T-helper 17 cell (primary cell): ENCODE measurements around the gene MYADM. TPM values are rescaled to one million over a fixed set of nuclear protein-coding genes. Genes with fewer than 3 reads are reported as not detected.

Experiments
- ATAC-seq: fragments of 150-1000 bp; cut with Tn5 transposase; 2 replicates; pipeline ENCODE4 v1.10.0; 2021; ENCODE audit warnings: mild to moderate bottlenecking, moderate library complexity
- DNase-seq, 3 donors: peaks; one replicate each; pipeline versions ENCODE4 v3.0.0 to v3.0.0-alpha.2; 2020 to 2021
- H3K9me3 ChIP-seq: one replicate; pipeline ENCODE4 v1.7.0; 2013; ENCODE audit warnings: low read length, mild to moderate bottlenecking; ENCODE audit not compliant: control insufficient read depth, poor library complexity, severe bottlenecking
- H3K27ac Mint-ChIP-seq: one replicate; pipeline ENCODE4 v1.8.0; 2022; ENCODE audit warnings: mild to moderate bottlenecking, moderate library complexity, mixed read lengths
- H3K27me3 Mint-ChIP-seq: one replicate; pipeline ENCODE4 v1.8.0; 2022; ENCODE audit warnings: mixed read lengths
- H3K36me3 Mint-ChIP-seq: one replicate; pipeline ENCODE4 v1.8.0; 2022; ENCODE audit warnings: low read depth, mixed read lengths
- H3K4me1 Mint-ChIP-seq: one replicate; pipeline ENCODE4 v1.8.0; 2022; ENCODE audit warnings: mild to moderate bottlenecking, mixed read lengths
- H3K4me3 Mint-ChIP-seq: one replicate; pipeline ENCODE4 v1.8.0; 2022; ENCODE audit warnings: mild to moderate bottlenecking, moderate library complexity, mixed read lengths
- total RNA-seq, 4 donors: library from RNA in 2 of 4; stranded (reverse) in 2 of 4; gene quantifications; one replicate each; pipeline ENCODE4 v1.2.3 and lab custom pipeline; 2022 to 2026

Gene MYADM
- total RNA-seq, 2 donors from 2014 or later = 392 to 670 TPM

- H3K9me3 ChIP-seq = no peaks in the 10 kb centered on the region
- ATAC-seq (no peak), DNase-seq (no peak)
- H3K27me3 Mint-ChIP-seq = peaks cover 41% of the 10 kb centered on the region
- H3K4me3 Mint-ChIP-seq = peak overlapping the region; percentile 57
- peaks cover 5% of the 10 kb centered on the region for H3K36me3 Mint-ChIP-seq
- peaks cover 16% of the 10 kb centered on the region for H3K4me1 Mint-ChIP-seq
- H3K27ac Mint-ChIP-seq = peak overlapping the region; percentile 49
Measured at GRCh38 chr19:53883741-53884140, 16.1 kb downstream of the MYADM start.

GRCh38 chr19:53884256-53884655 lies 16.6 kb downstream of the MYADM start:
- Mint-ChIP-seq H3K4me3 (no peak overlapping the region), H3K36me3 (peaks cover 5% of the 10 kb centered on the region), H3K4me1 (peaks cover 12% of the 10 kb centered on the region), H3K27ac (peak overlapping the region; percentile 49), H3K27me3 (peaks cover 37% of the 10 kb centered on the region)
- ATAC-seq (no peak), DNase-seq (no peak)
- no peaks in the 10 kb centered on the region for H3K9me3 ChIP-seq

- H3K9me3 ChIP-seq = no peaks in the 10 kb centered on the region
- H3K36me3 Mint-ChIP-seq = peaks cover 5% of the 10 kb centered on the region
- H3K27ac Mint-ChIP-seq = no peak overlapping the region
- no peak overlapping the region for H3K4me3 Mint-ChIP-seq
- no peak for DNase-seq
- ATAC-seq = no peak
- H3K4me1 Mint-ChIP-seq = peaks cover 12% of the 10 kb centered on the region
- peaks cover 37% of the 10 kb centered on the region for H3K27me3 Mint-ChIP-seq
Measured at GRCh38 chr19:53885036-53885435, 17.4 kb downstream of the MYADM start.

DNA sequence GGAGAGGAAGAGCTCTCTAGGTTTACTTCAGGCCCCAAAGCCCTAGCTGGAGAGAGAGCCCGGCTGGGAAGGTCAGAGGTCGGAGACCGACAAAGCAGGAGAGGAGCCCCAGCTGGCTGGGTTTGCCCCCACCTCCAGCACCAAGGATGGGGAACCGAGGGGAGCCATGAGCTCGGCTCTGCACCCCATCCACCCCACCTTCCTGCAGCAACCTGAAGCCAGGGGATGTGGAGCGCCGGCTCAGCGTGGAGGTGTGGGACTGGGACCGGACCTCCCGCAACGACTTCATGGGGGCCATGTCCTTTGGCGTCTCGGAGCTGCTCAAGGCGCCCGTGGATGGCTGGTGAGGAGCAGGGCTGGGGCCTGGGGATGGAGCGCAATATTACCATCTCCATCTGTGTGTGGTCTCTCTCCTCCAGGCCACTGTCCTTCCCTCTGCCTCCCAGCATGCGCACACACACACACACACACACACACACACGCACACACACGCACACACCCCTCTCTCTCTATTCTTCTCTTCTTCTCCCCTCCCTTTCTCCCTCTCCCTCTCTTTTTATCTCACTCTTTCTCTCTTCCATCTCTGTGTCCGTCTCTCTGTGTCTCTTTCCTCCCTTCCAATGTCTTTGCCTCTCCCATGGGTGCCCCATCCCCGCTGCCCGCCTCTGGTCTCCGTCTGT lies 24.8 kb downstream of the MYADM start:
- Mint-ChIP-seq H3K27ac (no peak overlapping the region), H3K4me1 (peaks cover 7% of the 10 kb centered on the region), H3K4me3 (no peak overlapping the region), H3K27me3 (peaks cover 48% of the 10 kb centered on the region), H3K36me3 (peaks cover 8% of the 10 kb centered on the region)
- ATAC-seq = no peak
- DNase-seq = no peak
- no peaks in the 10 kb centered on the region for H3K9me3 ChIP-seq

DNA sequence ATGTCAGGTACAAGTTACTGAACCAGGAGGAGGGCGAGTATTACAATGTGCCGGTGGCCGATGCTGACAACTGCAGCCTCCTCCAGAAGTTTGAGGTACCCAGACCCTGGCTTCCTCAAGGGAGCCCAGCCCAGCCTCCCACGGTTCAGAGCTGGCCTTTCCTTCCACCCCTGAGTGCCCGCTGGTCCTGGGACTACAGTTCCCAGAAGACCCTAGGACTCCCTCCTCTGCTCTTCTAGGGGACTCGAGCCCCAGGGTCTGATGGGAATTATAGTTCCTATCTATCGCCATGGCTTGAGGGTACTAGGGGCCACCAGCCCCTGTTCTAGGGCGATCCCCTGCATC lies 25.3 kb downstream of the MYADM start:
- no peaks in the 10 kb centered on the region for H3K9me3 ChIP-seq
- ATAC-seq = no peak
- Mint-ChIP-seq H3K4me3 (no peak overlapping the region), H3K27ac (no peak overlapping the region), H3K36me3 (peaks cover 8% of the 10 kb centered on the region), H3K4me1 (peaks cover 7% of the 10 kb centered on the region), H3K27me3 (peaks cover 53% of the 10 kb centered on the region)
- no peak for DNase-seq

DNA sequence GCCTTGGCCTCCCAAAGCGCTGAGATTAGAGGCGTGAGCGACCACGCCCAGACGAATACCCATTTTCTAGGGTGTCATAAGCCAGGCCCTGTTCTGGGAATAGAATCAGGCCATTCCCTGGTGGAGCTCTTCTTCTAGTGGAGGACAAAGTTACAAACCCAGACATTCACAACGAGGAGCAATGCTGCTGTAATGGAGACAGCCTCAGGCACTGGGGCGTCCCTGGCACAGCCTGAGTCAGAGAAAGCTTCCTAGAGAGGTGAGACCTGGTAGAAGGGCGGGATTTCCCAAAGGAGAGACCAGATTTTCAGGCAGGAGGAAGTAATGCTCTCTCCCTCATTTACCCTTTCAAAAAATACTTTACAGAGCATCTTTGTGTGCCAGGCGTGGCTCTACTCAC lies 27.0 kb downstream of the MYADM start:
- Mint-ChIP-seq H3K36me3 (peaks cover 13% of the 10 kb centered on the region), H3K27ac (no peak overlapping the region), H3K4me3 (no peak overlapping the region), H3K4me1 (peaks cover 15% of the 10 kb centered on the region), H3K27me3 (peaks cover 68% of the 10 kb centered on the region)
- ATAC-seq (no peak), DNase-seq (no peak)
- no peaks in the 10 kb centered on the region for H3K9me3 ChIP-seq

DNA sequence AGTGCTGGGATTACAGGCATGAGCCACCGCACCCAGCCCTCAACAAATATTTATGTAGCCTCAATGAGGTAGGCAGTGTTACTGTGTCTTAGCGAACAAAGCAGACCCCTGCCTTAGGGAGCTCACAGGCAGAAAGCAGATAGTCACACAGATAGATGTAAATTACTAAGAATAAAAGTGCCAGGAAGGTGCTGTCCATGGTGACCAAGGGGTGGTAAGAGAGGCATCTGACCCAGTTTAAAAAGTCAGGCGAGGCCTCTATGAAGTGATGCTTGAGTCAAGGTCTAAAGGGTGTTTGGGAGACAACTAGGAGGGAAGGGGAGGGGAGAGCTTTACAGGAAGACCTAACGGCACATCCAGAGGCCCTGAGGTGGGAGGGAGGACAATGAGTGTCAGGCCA lies 29.0 kb downstream of the MYADM start:
- ATAC-seq (no peak), DNase-seq (no peak)
- no peaks in the 10 kb centered on the region for H3K9me3 ChIP-seq
- Mint-ChIP-seq H3K27me3 (peaks cover 70% of the 10 kb centered on the region), H3K27ac (peak overlapping the region; percentile 54), H3K4me1 (peaks cover 11% of the 10 kb centered on the region), H3K36me3 (peaks cover 13% of the 10 kb centered on the region), H3K4me3 (no peak overlapping the region)

GRCh38 chr19:53897459-53897858 lies 29.8 kb downstream of the MYADM start:
- no peak overlapping the region for H3K4me3 Mint-ChIP-seq
- H3K36me3 Mint-ChIP-seq = peaks cover 9% of the 10 kb centered on the region
- H3K9me3 ChIP-seq = no peaks in the 10 kb centered on the region
- peaks cover 64% of the 10 kb centered on the region for H3K27me3 Mint-ChIP-seq
- peaks cover 10% of the 10 kb centered on the region for H3K4me1 Mint-ChIP-seq
- H3K27ac Mint-ChIP-seq = peak overlapping the region; percentile 54
- ATAC-seq (no peak), DNase-seq (no peak)

DNA sequence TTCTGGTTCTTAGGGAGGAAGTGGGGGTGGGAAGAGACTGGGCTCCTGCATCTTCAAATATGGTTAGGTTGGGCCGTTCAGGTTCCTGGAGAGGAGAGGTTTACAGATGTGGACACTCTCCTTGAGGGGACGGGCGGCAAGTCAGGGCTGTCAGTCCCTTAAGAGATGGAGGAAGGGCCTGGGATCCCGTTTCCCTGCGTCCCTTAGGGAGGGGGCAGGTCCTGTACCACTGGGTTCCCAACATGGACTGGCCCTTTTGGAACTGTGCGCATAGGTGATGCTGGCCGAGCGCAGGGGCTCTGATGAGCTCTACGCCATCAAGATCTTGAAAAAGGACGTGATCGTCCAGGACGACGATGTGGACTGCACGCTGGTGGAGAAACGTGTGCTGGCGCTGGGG lies 30.5 kb downstream of the MYADM start:
- Mint-ChIP-seq H3K27ac (no peak overlapping the region), H3K4me3 (no peak overlapping the region), H3K27me3 (peaks cover 59% of the 10 kb centered on the region), H3K36me3 (peaks cover 9% of the 10 kb centered on the region), H3K4me1 (peaks cover 8% of the 10 kb centered on the region)
- ATAC-seq (no peak), DNase-seq (no peak)
- H3K9me3 ChIP-seq = no peaks in the 10 kb centered on the region

DNA sequence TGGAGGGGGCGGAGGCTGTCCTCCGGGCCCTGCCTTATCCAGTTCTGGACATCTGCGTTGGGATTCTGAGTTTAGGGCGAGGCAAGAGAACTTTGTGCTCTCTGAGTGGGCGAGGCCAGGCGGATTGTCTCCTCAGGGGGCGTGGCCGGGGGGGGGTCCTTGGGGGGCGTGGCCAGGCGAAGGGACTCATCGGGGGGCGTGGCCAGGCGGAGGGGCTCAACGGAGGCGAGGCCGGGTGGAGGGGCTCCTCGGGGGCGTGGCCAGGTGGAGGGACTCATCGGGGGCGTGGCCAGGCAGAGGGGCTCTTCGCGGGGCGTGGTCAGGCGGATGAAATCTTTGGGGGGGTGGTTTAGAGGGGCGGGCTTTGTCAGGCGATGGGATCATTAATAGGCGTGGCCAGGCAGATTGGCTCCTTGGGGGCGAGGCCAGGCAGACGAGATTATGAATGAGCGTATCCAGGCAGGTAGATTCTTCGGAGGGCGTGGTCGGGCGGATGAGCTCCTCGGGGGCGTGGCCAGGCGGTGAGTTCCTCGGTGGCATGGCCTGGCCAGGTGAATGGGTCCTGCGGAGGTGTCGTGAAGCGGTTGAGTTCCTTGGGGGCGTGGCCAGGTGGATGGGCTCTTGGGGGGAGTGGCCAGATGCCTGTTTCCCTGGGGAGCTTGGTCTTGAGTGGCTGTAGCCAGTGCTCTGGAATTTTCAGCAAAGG lies 31.1 kb downstream of the MYADM start:
- Mint-ChIP-seq H3K4me1 (peaks cover 8% of the 10 kb centered on the region), H3K4me3 (no peak overlapping the region), H3K36me3 (peaks cover 9% of the 10 kb centered on the region), H3K27me3 (peaks cover 56% of the 10 kb centered on the region), H3K27ac (no peak overlapping the region)
- no peaks in the 10 kb centered on the region for H3K9me3 ChIP-seq
- no peak for ATAC-seq
- DNase-seq = no peak

DNA sequence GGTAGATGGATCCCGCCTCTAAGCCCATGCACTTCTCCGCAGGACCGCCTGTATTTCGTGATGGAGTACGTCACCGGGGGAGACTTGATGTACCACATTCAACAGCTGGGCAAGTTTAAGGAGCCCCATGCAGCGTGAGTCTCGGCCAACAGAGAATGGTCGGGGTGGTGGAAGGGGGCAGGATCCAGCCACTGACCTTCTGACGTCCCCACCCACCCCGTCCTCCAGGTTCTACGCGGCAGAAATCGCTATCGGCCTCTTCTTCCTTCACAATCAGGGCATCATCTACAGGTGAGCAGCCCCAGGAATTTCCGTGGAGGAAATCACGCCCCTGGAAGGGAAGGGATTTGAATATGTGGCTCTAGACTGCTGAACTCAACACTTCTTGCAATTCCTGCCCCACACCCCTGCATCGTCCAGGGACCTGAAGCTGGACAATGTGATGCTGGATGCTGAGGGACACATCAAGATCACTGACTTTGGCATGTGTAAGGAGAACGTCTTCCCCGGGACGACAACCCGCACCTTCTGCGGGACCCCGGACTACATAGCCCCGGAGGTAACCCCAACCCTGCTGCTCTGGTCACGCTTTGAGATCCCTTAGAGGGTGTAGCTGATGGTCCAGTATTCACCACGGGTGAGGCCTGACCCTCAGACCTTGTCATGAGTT lies 32.6 kb downstream of the MYADM start:
- Mint-ChIP-seq H3K4me3 (no peak overlapping the region), H3K36me3 (peaks cover 9% of the 10 kb centered on the region), H3K27me3 (peaks cover 55% of the 10 kb centered on the region), H3K4me1 (peaks cover 8% of the 10 kb centered on the region), H3K27ac (no peak overlapping the region)
- ATAC-seq (no peak), DNase-seq (no peak)
- no peaks in the 10 kb centered on the region for H3K9me3 ChIP-seq

DNA sequence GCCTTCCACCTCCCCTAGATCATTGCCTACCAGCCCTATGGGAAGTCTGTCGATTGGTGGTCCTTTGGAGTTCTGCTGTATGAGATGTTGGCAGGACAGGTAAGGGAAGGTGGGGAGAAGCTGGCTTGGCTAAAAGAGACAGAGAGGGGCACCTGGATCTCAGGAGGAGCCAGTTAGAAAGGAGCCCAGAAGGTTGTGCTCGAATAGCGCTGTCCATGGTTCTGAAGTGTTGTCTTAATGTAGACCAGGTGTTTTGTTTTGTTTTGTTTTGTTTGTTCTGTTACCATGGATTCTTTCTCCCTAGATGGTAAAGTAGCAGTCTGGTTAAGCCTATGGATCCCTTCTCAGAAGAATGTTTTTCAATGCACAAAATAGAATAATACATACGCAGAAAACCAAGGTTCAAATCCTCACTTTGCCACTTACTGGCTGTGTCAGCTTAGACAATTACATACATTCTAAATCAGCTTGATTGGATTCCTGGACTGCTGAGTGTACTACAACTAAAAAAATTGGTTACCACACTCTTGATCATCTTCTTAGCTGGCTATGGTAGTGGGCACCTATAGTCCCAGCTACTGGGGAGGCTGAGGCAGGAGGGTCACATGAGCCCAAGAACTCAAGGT lies 35.5 kb downstream of the MYADM start:
- H3K4me1 Mint-ChIP-seq = peaks cover 18% of the 10 kb centered on the region
- H3K9me3 ChIP-seq = no peaks in the 10 kb centered on the region
- DNase-seq (no peak), ATAC-seq (peak; percentile 57)
- no peak overlapping the region for H3K27ac Mint-ChIP-seq
- H3K4me3 Mint-ChIP-seq = no peak overlapping the region
- H3K27me3 Mint-ChIP-seq = peaks cover 52% of the 10 kb centered on the region
- H3K36me3 Mint-ChIP-seq = peaks cover 14% of the 10 kb centered on the region

GRCh38 chr19:53904909-53905308 lies 37.2 kb downstream of the MYADM start:
- peaks cover 16% of the 10 kb centered on the region for H3K36me3 Mint-ChIP-seq
- no peaks in the 10 kb centered on the region for H3K9me3 ChIP-seq
- no peak overlapping the region for H3K4me3 Mint-ChIP-seq
- peaks cover 49% of the 10 kb centered on the region for H3K27me3 Mint-ChIP-seq
- ATAC-seq = no peak
- DNase-seq = no peak
- peaks cover 22% of the 10 kb centered on the region for H3K4me1 Mint-ChIP-seq
- H3K27ac Mint-ChIP-seq = no peak overlapping the region
